22Rv1 (cell line): ENCODE data around the gene CEP95.
A peak's percentile ranks its signal among the peaks of the same experiment; 100 is the strongest.

Experiments
- H3K27ac ChIP-seq: fragments of 450-650 bp; 2 replicates; pipeline ENCODE4 v1.5.1; 2017
- ZFX ChIP-seq: fragments of 450-650 bp; IDR thresholded peaks from 2 replicates; pipeline ENCODE4 v1.6.1; 2017; ENCODE audit warnings: antibody characterized with exemption, borderline replicate concordance
- TF ChIP-seq, protein P1 (sequence below): fragments of 450-650 bp; IDR thresholded peaks from 2 replicates; pipeline ENCODE4 v1.5.1; 2017; ENCODE audit warnings: mild to moderate bottlenecking

CEP95 gene

DNA sequence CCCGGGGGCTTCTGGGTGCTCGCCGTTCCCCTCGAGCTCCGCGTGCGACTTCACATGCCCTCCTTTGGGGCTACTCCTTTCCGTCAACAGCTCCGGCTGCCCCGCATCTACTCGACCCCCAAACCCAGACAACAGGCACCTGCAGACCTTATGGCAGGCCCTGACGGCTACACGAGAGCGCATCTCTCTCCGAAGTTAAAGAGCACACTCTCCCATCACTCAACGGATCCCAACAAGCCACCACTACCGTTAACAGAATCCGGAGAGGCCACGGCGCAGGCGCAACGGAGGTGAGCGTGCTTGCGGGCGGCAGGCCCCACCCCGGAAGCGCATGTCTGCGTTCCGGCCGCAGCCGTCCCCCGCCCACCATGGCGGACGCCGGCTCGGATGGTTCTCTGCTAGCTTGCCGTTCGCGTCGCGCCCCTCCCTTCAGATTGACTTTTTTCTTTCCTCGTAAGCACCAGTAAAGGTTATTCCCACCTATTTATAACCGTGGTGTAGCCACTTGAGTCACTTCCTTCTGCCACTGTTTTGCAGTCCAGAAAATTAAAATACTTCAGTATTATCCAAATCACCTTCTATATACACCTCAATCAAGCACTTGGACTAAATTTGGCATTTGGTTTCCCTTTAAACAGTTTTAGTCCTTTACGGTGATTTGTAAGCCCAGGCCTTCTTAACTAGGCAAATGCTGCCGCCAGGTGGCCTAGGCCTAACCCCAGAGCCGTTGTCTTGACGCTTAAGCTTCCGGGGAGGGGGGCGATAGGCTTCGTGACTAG lies 9.8 kb upstream of the CEP95 start, which contains the start of gene POLG2:
Gene POLG2 (minus strand): TSS at position 269 of the 779 bp plus-strand sequence. CDS start 86 bp downstream, at position 183.
- TF ChIP-seq ZFX, result no peak
- TF ChIP-seq, protein P1, sequence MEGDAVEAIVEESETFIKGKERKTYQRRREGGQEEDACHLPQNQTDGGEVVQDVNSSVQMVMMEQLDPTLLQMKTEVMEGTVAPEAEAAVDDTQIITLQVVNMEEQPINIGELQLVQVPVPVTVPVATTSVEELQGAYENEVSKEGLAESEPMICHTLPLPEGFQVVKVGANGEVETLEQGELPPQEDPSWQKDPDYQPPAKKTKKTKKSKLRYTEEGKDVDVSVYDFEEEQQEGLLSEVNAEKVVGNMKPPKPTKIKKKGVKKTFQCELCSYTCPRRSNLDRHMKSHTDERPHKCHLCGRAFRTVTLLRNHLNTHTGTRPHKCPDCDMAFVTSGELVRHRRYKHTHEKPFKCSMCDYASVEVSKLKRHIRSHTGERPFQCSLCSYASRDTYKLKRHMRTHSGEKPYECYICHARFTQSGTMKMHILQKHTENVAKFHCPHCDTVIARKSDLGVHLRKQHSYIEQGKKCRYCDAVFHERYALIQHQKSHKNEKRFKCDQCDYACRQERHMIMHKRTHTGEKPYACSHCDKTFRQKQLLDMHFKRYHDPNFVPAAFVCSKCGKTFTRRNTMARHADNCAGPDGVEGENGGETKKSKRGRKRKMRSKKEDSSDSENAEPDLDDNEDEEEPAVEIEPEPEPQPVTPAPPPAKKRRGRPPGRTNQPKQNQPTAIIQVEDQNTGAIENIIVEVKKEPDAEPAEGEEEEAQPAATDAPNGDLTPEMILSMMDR, result peak; percentile 68
- H3K27ac ChIP-seq, result peak within 1 kb of the TSS; percentile 92

GRCh38 chr17:64497565-64498035 lies 9.2 kb upstream of the CEP95 start:
- TF ChIP-seq ZFX, result no peak
- TF ChIP-seq, protein P1, result peak; percentile 31
- peak overlapping the region; percentile 92 for H3K27ac ChIP-seq

- peak overlapping the region; percentile 92 for H3K27ac ChIP-seq
- TF ChIP-seq, protein P1, result no peak
- no peak for TF ChIP-seq ZFX
These were observed 8.2 kb upstream of the CEP95 start for GRCh38 chr17:64498308-64499203.

GRCh38 chr17:64499805-64500486 lies 6.8 kb upstream of the CEP95 start:
- TF ChIP-seq, protein P1, result no peak
- no peak for TF ChIP-seq ZFX
- peak overlapping the region; percentile 92 for H3K27ac ChIP-seq

DNA sequence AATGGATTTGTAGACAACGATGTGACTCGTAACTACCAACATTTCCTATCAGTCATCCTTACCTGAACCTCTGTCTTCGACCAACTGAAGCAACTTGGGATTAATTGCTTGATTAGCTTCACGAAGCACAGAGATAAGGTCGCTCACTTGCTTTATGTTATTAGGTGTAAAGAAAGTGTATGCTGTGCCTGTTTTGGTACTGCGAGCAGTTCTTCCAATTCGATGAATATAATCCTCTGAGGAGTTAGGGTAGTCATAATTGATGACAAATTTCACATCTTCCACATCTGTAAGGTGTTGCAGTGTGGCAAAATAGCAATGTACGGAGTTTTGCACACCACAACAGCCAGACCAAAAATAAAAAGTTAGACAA lies 6.3 kb upstream of the CEP95 start:
- TF ChIP-seq ZFX, result no peak
- peak overlapping the region; percentile 27 for H3K27ac ChIP-seq

DNA sequence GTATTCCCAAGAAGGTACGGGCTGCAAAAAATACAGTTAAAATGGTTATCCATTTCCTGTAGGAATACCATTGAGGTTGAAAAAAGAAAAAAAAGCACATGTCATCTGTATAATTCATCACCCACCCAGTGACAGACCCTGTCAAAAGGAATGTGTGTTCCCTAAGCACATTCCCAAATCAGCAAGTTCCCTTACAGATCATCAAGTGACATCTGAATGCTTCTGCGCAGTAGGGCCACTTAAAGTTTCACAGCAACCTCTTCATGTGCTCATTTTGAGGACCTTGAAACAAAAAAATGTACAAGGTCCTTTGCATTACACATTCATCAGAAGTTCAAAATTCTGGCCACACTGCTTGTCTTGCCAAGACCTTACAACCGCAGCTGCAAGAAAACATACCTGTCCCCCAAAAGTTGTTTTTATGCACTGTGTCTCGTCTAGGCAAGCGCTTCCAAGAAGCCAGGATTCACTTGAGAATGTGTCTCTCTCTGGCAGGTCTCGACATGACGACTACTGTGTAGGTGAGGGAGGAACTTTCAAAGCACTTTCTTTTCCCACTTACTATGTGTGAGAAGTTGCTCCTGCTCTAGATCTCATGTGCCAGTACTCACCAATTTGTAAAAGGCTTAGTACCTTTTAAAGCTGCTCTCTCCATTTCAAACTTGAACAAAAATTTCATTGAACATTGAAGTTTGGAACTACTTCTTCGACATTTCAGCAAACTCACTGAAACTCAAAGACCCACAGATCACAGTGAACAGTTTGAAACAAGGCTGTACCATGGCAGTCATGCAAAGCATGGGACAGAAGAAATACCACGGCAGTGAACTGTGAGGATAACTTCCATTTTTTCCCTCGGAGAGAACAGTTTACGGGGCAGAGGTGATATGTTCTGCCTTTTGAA lies 5.7 kb upstream of the CEP95 start:
- H3K27ac ChIP-seq, result peak overlapping the region; percentile 27
- TF ChIP-seq, protein P1, result no peak
- TF ChIP-seq ZFX, result no peak

DNA sequence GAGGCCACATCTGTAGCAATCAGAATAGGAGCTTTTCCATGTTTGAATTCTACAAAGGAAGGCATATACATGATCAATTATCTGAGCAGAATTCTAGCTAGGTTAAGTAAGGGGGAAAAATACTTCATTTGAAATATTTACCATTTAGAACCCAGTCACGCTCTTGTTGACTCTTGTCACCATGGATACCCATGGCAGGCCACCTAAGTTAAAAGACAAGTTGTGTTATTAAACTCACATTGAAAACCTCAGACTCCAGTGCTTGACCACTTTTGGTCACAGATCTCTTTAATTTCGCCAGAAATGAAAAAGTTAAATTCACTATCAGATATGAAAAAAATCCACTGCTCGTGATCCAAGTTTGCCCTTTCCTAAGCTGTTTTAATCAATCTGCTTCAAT lies 4.8 kb upstream of the CEP95 start:
- 0 out of 2 replicates have a peak overlapping the region, but pooled peaks have one; percentile 27 for H3K27ac ChIP-seq
- TF ChIP-seq, protein P1, result no peak
- TF ChIP-seq ZFX, result no peak
